ENCODE data around the gene KRTAP5-11.

DNA sequence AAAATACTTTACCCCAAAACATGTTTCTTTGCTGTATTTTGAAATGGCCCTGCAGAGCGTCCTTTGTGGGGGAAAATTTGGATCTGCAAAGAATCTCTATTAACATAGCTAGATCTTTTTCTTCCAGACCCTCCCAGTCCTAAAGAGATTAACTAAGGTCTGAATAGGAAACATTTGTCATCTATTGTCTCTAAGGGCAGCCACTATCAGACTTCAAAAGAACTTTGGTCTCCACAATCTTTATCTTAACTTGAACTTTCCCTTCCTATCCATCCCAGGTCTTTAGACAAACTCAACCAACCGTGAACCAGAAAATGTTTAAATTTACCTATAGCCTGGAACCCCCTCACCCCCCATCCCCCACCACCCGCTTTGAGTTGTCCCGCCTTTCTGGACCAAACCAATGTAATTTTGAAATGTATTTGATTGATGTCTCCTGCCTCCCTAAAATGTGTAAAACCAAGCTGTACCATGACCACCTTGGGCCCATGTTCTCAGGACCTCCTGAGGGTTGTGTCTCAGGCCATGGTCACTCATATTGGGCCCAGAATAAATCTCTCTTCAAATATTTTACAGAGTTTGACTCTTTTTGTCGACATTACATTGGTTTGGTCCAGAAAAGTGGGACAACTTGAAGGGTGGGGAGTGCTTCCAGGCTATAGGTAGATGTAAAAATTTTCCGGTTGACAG lies 38.0 kb downstream of the KRTAP5-11 start:
- TF ChIP-seq POLR2A (IDR thresholded peaks at IDR 0.05; ENCODE audit: low read length) (no peak), GATA1 (IDR thresholded peaks at IDR 0.05; ENCODE audit: low read depth, low read length) (no peak)
